HepG2 (cell line): ENCODE results near the gene SLC12A1. TPM values are rescaled to one million over a fixed set of nuclear protein-coding genes. Genes with fewer than 3 reads are reported as not detected.
A peak's percentile ranks its signal among the peaks of the same experiment; 100 is the strongest.

Source experiments
- CHD4 ChIP-seq: fragments of 200-600 bp; sonication (generic); IDR thresholded peaks from 2 replicates; pipeline ENCODE4 v1.7.0; 2017; ENCODE audit warnings: mild to moderate bottlenecking, low read length, borderline replicate concordance
- GZF1 ChIP-seq: sonication (generic); formaldehyde crosslinking; IDR thresholded peaks from 2 replicates; pipeline ENCODE4 v1.5.1; 2020; ENCODE audit warnings: mild to moderate bottlenecking, missing genetic modification reagents
- MXD4 ChIP-seq: IDR thresholded peaks from 2 replicates; pipeline ENCODE4 v1.6.1; 2016; ENCODE audit warnings: mild to moderate bottlenecking, missing biosample characterization, missing genetic modification reagents
- MYPOP ChIP-seq: sonication (generic); formaldehyde crosslinking; IDR thresholded peaks from 2 replicates; pipeline ENCODE4 v1.8.1; 2023; ENCODE audit warnings: mild to moderate bottlenecking, moderate library complexity, missing genetic modification reagents
- NCOA5 ChIP-seq: sonication (generic); formaldehyde crosslinking; IDR thresholded peaks from 2 replicates; pipeline ENCODE4 v1.4.0; 2020; ENCODE audit warnings: missing genetic modification reagents
- ZBTB40 ChIP-seq, 2 experiments: fragments of 450-650 bp in 1 of 2; sonication (generic) in 1 of 2; formaldehyde crosslinking in 1 of 2; IDR thresholded peaks; 2 replicates each; pipeline versions ENCODE4 v1.6.1 to v1.8.0; 2016 to 2022; ENCODE audit warnings: antibody characterized with exemption in 1 of 2, mild to moderate bottlenecking in 1 of 2, missing genetic modification reagents in 1 of 2
- ZNF234 ChIP-seq: sonication (generic); formaldehyde crosslinking; conservative IDR thresholded peaks from 2 replicates; pipeline ENCODE4 v1.5.1; 2020; ENCODE audit warnings: mild to moderate bottlenecking, missing genetic modification reagents
- ZNF451 ChIP-seq: sonication (generic); formaldehyde crosslinking; IDR thresholded peaks from 2 replicates; pipeline ENCODE4 v1.5.0; 2020; ENCODE audit warnings: mild to moderate bottlenecking, missing genetic modification reagents
- ZNF639 ChIP-seq: conservative IDR thresholded peaks from 2 replicates; pipeline ENCODE4 v1.6.1; 2018; ENCODE audit warnings: missing genetic modification reagents
- ZXDC ChIP-seq: sonication (generic); formaldehyde crosslinking; IDR thresholded peaks from 2 replicates; pipeline ENCODE4 v1.5.0; 2020; ENCODE audit warnings: mild to moderate bottlenecking, missing genetic modification reagents
- polyA plus RNA-seq, 8 experiments: library from polyadenylated mRNA; depleted of rRNA in 3 of 8; stranded (reverse) in 7 of 8; unstranded in 1 of 8; fragments of >200 nt; fragmentation: Illumina TruSeq in 4 of 8; extraction: Trizol in 4 of 8; gene quantifications; 2 replicates each; pipeline versions ENCODE4 v1.2.1 to v1.2.3, GENCODE V29; 2011 to 2016; ENCODE audit warnings: low read depth in 4 of 8, missing spikeins in 1 of 8, mixed read lengths in 1 of 8; ENCODE audit not compliant: insufficient read depth in 1 of 8
- total RNA-seq, 5 experiments: library from RNA; depleted of rRNA; stranded (reverse); fragments of >200 nt; fragmentation: Illumina TruSeq; extraction: Trizol; gene quantifications; 2 replicates each; pipeline ENCODE4 v1.2.3, GENCODE V29; 2016; ENCODE audit warnings: low read depth in 1 of 5

The SLC12A1 gene
- total and polyA plus RNA-seq, 2 of the 13 experiments (the other 11 are each of a cell fraction or from before 2014, with no cell fraction given), result not detected

GRCh38 chr15:48330855-48331795, 125.0 kb downstream of the SLC12A1 start, which contains the start of gene DUT (continued):
- no peak for TF ChIP-seq ZBTB40 (IDR thresholded peaks at IDR 0.05)
- TF ChIP-seq ZBTB40 (CRISPR knock-in tag; IDR thresholded peaks at IDR 0.05), result peak; percentile 46; the same call in 1 of the 2 replicates
- TF ChIP-seq ZNF234, result no peak
- peak; percentile 89 for TF ChIP-seq MYPOP (CRISPR knock-in tag)
- TF ChIP-seq GZF1, result peak; percentile 84
- peak; percentile 29; the same call in 1 of the 2 replicates for TF ChIP-seq ZNF639
- TF ChIP-seq CHD4, result no peak
- peak; percentile 73 for TF ChIP-seq ZNF451 (CRISPR knock-in tag)
- no peak for TF ChIP-seq NCOA5 (CRISPR knock-in tag)
- peak; percentile 44; the same call in 1 of the 2 replicates for TF ChIP-seq MXD4 (CRISPR knock-in tag)
- TF ChIP-seq ZXDC (CRISPR knock-in tag), result no peak
